ENCODE data around the gene SNRK.
A peak's percentile ranks its signal among the peaks of the same experiment; 100 is the strongest.

Gene SNRK

DNA sequence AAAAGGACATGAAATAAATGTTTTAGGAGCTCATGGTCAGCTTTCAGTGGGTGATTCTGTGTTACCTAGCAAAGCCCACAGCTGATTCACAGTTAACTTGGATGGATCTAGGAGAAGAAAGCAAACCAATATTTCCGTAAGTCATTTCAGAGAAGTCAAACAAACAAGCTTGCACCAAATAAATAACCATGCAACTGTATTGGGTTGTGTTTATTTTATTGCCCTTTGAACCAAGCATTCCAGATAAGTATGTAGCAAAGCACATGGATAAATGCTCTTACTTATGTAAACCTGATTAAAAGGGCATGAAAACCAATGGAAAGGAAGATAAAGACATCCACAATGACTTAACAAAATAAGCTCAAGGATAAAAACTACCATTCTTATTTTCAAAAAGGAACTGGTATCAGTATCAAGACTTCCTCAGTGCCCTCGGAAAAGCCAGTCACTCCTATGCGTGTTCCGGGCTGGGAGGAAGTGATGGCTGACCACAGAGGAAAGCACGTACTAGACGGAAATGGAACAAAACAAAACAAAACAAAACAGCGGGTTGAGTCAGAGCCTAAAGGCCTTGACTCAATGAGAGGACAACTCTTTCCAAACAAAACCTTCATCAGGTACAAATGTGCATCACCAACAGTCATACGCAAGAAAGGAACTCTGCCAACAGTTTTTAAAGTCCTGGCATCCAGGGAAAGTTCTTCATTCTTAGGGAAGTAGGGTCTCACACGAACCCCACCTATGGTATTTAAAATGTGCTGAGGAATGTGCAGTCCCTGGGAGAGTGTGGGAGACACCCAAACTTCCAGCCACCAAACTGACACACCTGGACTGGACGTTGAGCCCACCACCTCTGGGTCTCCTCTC, 103.3 kb downstream of the SNRK start:
- TF ChIP-seq, protein P1, sequence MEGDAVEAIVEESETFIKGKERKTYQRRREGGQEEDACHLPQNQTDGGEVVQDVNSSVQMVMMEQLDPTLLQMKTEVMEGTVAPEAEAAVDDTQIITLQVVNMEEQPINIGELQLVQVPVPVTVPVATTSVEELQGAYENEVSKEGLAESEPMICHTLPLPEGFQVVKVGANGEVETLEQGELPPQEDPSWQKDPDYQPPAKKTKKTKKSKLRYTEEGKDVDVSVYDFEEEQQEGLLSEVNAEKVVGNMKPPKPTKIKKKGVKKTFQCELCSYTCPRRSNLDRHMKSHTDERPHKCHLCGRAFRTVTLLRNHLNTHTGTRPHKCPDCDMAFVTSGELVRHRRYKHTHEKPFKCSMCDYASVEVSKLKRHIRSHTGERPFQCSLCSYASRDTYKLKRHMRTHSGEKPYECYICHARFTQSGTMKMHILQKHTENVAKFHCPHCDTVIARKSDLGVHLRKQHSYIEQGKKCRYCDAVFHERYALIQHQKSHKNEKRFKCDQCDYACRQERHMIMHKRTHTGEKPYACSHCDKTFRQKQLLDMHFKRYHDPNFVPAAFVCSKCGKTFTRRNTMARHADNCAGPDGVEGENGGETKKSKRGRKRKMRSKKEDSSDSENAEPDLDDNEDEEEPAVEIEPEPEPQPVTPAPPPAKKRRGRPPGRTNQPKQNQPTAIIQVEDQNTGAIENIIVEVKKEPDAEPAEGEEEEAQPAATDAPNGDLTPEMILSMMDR (IDR thresholded peaks at IDR 0.05; ENCODE audit: insufficient read depth, low read depth, low read length, missing control alignments) = no peak
- DNase-seq (ENCODE audit: low read depth) = peak; percentile 92
- H3K4me3 ChIP-seq (ENCODE audit: low read length) = no peak overlapping the region

DNA sequence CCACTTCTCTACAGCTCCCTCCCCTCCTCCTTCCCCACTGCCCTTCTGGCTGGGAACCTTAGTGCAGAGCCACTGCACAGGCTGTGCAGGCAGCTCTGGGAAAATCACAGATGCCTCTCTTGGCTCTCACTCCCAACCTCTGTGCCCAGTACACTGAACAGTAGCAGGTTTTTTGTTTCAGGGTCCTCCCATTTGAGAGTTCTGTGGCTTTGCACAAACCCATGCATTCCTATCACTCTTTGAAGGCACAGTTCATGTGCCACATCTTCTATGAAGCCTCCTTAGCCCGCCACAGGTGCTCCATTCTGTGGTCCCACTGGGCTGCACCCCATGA, 103.9 kb downstream of the SNRK start:
- DNase-seq (ENCODE audit: low read depth) = no peak
- no peak overlapping the region for H3K4me3 ChIP-seq (ENCODE audit: low read length)
- TF ChIP-seq, protein P1 (IDR thresholded peaks at IDR 0.05; ENCODE audit: insufficient read depth, low read depth, low read length, missing control alignments) = no peak

DNA sequence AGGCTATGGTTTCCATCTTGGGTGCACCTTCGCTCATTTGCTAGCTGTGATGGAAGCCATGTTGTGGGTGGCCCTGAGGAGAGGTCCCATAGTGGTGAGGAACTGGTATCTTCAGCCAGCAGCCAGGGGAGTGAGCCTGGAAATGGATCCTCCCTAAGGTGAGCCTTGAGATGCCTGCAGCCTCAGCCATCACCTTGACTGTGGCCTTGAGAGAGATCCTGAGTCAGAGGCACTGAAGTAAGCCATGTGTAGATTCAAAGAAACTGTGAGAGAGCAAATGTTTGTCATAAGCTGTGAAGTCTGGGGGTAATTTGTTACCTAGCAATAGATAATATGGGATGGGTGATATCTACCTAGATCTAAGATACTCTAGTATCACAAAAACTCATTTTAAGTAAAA, 105.3 kb downstream of the SNRK start:
- TF ChIP-seq, protein P1 (IDR thresholded peaks at IDR 0.05; ENCODE audit: insufficient read depth, low read depth, low read length, missing control alignments) = no peak
- DNase-seq (ENCODE audit: low read depth) = peak; percentile 20
- no peak overlapping the region for H3K4me3 ChIP-seq (ENCODE audit: low read length)

DNA sequence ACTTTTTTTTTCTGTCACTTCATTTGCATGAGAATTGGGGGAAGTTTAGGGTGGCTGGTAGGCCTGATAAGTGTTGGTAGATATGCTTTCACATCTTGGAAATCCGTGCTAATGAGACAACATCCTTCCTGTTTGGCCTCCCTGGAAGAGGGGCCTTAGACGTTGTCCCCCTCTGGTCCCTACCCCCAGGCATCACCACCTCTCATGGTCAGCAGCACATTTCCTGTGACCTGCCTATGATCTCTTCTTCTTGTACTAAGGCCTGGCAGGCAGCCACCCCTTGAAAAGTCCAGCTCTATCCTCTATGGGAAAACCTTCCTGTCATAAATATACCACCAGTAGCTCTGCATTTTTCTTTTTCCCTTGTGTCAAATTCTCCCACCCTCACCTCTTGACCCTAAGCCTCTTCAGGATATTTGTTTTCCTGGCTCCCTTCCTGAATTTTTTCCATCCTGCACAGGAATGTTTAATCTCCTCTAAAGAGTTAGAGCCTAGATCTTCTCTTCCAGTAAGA, 107.8 kb downstream of the SNRK start:
- no peak overlapping the region for H3K4me3 ChIP-seq (ENCODE audit: low read length)
- DNase-seq (ENCODE audit: low read depth) = no peak
- TF ChIP-seq, protein P1 (IDR thresholded peaks at IDR 0.05; ENCODE audit: insufficient read depth, low read depth, low read length, missing control alignments) = no peak

DNA sequence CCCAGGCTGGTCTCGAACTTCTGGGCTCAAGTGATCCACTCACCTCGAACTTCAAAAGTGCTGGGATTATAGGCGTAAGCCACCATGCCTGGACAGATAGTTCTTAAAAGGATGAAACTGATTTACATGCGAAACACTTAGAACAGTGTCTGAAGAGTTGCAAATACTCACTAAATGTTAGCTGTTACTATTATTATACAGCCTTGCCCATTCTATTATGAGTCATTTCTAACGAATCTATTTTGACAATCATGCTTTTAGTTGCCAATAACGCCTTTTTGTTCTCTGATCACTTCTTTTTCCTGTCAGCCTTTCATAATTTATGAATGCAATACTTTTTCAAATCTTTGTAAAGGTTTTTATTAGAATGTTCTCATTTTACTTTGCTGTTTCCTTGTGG, 112.7 kb downstream of the SNRK start:
- no peak overlapping the region for H3K4me3 ChIP-seq (ENCODE audit: low read length)
- TF ChIP-seq, protein P1 (IDR thresholded peaks at IDR 0.05; ENCODE audit: insufficient read depth, low read depth, low read length, missing control alignments) = no peak
- no peak for DNase-seq (ENCODE audit: low read depth)

DNA sequence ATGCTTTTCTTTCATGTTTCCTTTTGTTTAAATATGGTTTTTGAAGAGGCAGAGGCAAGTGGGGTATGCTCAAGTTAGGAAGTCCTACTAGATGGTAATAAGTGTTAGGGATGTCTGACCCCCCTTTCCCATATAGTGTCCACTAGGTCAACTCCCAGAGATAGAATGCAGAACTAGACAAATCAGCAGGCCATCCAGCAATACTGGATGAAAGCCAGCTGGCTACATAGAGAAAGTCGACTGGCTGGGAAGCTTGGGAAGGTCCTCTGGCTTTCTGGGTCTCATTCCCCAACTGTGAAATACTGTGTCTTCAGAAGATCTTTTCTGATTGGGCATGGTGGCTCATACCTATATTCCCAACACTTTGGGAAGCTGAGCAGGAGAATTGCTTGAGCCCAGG, 113.8 kb downstream of the SNRK start:
- DNase-seq (ENCODE audit: low read depth) = no peak
- TF ChIP-seq, protein P1 (IDR thresholded peaks at IDR 0.05; ENCODE audit: insufficient read depth, low read depth, low read length, missing control alignments) = no peak

More for the DNA sequence above, 113.8 kb downstream of the SNRK start:
- no peak overlapping the region for H3K4me3 ChIP-seq (ENCODE audit: low read length)
